ELF-1 (cell line): ENCODE data around the gene EXOC1.

Source experiments
- DNase-seq: peaks from one replicate; pipeline ENCODE4 v3.0.0-alpha.2; 2016; ENCODE audit warnings: low read depth, low spot score

The EXOC1 gene

GRCh38 chr4:55949482-55949802 is 96.0 kb downstream of the EXOC1 start:
- no peak for DNase-seq

GRCh38 chr4:55951191-55951922 is 97.9 kb downstream of the EXOC1 start:
- DNase-seq, result no peak
